HG02610 (cell line): ENCODE data around the gene DNTTIP2.
"Not testable (repeated sequence)": the region's sequence is repeated elsewhere in the genome, so short reads cannot be mapped to it uniquely, and the experiment has no call there.

ENCODE experiments used
- ATAC-seq: cut with Tn5 transposase; IDR thresholded peaks from one replicate; pipeline ENCODE4 v1.9.1; 2021; ENCODE audit warnings: mild to moderate bottlenecking, moderate library complexity; ENCODE audit not compliant: unreplicated experiment

DNTTIP2 gene, protein sequence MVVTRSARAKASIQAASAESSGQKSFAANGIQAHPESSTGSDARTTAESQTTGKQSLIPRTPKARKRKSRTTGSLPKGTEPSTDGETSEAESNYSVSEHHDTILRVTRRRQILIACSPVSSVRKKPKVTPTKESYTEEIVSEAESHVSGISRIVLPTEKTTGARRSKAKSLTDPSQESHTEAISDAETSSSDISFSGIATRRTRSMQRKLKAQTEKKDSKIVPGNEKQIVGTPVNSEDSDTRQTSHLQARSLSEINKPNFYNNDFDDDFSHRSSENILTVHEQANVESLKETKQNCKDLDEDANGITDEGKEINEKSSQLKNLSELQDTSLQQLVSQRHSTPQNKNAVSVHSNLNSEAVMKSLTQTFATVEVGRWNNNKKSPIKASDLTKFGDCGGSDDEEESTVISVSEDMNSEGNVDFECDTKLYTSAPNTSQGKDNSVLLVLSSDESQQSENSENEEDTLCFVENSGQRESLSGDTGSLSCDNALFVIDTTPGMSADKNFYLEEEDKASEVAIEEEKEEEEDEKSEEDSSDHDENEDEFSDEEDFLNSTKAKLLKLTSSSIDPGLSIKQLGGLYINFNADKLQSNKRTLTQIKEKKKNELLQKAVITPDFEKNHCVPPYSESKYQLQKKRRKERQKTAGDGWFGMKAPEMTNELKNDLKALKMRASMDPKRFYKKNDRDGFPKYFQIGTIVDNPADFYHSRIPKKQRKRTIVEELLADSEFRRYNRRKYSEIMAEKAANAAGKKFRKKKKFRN

DNA sequence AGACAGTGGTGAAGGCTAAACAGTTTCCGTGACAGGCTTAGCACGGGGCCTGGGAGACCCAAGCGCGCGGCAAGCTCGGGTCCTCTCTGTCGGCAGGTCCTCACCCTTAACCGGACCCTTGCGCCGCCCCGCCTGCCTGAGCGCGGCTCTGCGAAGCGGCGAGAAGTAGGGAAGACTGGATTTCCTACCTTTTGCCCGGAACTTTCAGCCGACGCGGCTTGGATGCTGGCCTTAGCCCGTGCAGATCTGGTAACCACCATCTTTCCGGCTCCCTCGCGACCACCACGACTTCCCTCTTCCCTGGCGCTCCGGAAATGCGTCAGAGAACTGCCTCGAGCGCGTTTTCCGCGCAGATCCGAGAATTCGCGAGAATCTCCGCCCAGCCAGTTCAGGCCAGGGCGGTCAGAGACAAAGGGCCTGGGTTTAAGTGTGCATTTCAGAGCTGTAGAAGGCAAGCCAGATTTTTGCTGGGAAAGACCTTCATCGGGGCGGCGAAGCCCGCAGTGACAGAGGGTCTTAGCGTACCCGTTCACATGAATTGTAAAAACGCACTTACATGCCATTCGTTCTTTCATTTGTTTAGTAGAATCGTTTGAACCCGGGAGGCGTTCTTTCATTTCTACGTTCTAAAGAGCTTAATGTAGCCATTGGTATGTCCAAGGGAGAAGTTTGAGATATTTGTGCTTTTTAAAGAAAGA is at the start of gene DNTTIP2:
TSS of gene DNTTIP2 (minus strand) at position 318 of the 698 bp plus-strand sequence. CDS start at position 260, 58 bp downstream.
- ATAC-seq: peak; percentile 96

- ATAC-seq: no peak
Observed at GRCh38 chr1:93925206-93925605, 46.2 kb upstream of the DNTTIP2 start.

DNA sequence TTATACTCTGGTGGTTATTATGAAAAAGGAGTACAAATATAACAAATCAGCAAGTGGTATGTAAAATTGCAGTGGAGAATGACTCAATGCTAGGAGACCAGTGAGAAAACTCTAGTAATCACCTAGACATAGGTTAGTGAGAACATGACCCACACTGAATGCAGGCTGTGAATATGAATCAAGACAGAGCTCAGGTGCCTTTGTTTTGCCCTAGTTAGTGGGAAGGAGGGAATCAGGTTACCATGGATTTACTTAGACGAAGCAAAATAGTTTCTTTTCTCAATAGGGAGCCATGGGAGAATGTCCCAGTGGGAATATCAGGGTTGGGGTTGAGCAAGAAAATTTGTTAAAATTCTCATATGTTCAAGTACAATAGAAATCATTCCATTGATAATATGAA is 40.8 kb upstream of the DNTTIP2 start:
- ATAC-seq: no peak

DNA sequence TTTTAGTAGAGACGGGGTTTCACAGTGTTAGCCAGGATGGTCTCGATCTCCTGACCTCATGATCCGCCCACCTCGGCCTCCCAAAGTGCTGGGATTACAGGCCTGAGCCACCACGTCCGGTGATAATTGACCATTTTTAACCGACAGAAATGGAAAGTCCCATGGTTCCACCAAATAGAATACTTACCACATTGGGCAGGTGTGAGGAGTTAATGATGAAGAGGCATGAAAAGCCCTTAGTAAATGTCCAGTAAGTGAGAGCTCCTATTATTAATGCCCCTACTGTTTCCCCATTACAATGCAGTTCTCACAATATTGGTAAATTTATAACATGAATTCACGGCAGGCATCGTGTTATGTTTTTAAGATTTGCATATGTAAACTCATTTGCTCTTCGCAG is 38.3 kb upstream of the DNTTIP2 start:
- ATAC-seq: no peak

DNA sequence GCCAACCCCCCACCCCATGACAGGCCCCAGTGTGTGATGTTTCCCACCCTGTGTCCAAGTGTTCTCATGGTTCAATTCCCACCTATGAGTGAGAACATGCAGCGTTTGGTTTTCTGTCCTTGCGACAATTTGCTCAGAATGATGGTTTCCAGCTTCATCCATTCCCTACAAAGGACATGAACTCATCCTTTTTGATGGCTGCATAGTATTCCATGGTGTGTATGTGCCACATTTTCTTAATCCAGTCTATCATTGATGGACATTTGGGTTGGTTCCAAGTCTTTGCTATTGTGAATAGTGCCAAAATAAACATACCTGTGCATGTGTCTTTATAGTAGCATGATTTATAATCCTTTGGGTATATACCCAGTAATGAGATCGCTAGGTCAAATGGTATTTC is 31.9 kb upstream of the DNTTIP2 start:
- not testable (repeated sequence) for ATAC-seq

GRCh38 chr1:93910305-93910704 is 31.3 kb upstream of the DNTTIP2 start:
- no peak for ATAC-seq

GRCh38 chr1:93909146-93910050 is 30.4 kb upstream of the DNTTIP2 start, which contains the start of gene GCLM:
GCLM (minus strand) TSS chr1:93909430; CDS start chr1:93909163, 267 bp downstream.
- peak; percentile 95 for ATAC-seq

DNA sequence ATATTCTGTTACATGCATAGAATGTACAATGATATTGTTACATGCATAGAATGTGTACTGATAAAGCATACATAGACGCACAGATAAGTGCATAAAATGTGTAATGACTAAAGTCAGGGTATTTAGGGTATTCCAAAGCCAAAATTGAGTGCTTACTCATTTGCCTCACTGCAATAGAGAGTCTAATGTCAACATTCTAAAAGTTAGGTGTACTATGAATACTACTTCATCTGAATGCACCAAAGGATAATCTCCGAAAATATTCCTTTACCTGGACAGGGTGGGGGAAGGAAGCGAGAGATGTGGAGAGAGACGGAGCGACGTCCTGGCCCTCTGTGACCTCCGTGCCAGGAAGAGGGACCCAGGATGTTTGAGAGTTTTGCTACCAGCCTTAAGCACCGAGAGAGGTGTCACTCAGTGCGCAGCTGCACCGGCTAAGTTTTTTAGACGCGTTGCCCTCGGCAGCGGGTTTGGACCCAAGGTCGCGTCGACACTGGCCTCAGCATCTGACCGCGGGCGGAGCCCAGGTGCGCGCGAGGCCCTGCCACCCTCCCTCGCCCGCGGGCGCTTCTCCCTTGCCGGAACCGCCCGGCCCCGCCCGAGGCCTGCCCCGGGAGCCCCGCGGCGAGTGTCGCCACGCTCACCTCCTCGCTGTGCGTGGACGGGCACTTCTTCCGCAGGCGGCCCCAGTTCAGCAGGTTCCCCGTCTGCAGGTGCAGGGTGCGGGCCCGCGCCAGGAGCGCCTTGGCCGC is 29.6 kb upstream of the DNTTIP2 start:
- peak; percentile 44 for ATAC-seq

DNA sequence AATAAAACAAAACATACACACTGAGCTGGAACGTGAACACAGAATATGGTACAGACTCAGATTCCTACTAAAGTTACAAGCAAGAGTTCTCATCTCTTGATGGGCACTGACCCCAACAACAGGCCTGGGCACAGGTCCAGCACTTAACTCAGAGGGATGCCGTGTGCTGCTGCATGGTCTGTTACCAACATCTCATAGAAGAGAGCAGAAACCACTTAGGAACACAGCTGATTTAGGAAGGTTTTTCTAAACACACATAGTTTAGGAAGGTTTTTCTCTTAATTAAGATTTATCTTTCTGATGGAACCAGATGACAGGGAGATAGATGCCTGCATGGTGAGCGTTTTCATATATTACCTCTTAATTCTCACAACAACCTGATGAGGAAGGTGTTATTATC is 28.7 kb upstream of the DNTTIP2 start:
- no peak for ATAC-seq

DNA sequence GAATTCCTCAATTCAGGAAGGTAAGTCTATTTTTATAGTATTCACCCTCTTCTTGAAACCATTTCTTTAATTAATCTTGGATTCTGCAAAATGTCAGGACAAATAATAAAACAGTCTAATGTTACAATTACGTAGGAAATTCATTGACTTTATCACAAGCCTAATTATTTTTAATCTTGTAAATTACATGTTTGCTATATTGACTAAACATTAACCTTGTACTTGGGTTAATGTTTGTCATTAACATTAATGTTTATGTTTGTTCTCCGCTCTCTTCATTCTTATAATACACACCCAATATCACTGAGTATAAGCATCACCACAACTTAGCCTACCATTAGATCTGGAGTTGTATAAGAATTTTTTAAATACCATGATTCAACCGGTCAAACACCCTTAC is 27.5 kb upstream of the DNTTIP2 start:
- no peak for ATAC-seq

DNA sequence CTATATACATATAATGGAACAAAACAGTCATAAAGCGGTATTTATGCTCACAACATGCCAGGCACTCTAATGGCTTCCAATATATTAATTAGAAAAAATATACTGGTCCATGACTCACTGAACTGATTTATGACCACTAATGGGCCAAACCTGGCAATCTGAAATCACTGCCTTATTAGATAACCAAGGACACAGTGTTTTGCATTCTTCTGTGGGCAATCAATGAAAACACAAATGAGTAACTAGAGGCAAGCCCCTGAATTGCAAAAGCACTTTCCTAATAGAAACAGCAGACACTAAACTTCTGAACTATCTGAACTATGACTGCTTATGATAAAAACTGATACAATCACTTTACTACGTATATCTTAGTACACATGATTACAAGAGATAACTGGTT is 26.7 kb upstream of the DNTTIP2 start:
- ATAC-seq: no peak

- no peak for ATAC-seq
Observed at GRCh38 chr1:93905051-93905450, 26.0 kb upstream of the DNTTIP2 start.

GRCh38 chr1:93904228-93904627 is 25.2 kb upstream of the DNTTIP2 start:
- no peak for ATAC-seq

DNA sequence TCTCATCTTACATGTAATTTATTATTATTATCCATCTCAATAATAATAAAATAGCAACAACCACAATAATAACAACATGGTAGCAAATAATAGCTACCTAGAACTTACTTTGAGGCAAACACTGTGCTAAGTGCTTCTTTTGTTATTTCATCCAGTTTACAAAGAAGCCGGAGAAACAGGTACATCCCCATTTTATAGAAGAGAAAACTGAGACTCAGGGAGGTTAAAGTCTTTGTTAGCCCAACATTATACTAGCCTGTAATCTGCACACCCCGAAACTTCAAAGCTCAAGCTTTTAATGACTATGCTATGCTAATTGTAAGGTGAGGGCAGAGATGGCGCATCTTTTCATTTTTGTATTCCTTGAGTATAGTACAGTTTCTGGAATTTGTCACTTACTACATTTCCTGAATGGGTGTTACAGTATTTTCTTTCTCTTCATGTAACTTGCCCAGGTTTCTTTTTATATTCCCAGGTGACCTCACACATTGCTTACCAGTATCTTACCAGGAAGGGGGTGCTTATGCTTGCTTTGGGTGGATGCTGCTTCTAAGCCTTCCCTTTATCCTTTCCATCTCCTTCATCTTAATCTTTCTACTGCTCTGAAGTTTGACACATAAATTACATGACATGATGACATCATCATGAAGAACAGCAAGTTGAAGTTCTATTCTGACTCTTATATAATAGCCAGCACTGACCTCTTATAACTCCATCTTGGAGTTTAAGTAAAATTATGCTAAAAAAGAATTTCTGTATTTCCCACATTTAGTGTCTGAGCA is 21.9 kb upstream of the DNTTIP2 start:
- ATAC-seq: no peak

- ATAC-seq: no peak
Observed at GRCh38 chr1:93899543-93900207, 20.7 kb upstream of the DNTTIP2 start.

DNA sequence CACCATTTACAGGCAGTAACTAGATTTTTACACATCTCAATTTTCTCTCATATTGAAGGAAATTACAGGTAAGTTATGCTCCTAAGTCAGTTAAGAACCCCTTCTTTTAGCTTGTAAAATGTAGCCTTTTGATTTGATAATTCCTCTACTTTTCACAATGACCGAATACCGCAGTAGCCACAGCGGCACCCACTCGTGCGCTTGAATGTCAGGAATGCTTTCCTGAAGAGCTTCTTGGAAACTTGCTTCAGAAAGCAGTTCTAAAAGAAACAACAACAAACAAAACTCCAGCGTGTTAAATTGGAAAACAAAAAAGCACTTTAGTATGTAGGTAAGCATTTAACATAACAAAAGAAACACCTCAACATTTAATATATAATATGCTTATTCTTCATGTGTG is 9.9 kb upstream of the DNTTIP2 start:
- ATAC-seq: no peak

- no peak for ATAC-seq
Observed at GRCh38 chr1:93882269-93882668, 3.3 kb upstream of the DNTTIP2 start.

- ATAC-seq: no peak
Observed at GRCh38 chr1:93880731-93881130, 1.7 kb upstream of the DNTTIP2 start.
